ENCODE results near the gene CYBC1.

CYBC1 gene

DNA sequence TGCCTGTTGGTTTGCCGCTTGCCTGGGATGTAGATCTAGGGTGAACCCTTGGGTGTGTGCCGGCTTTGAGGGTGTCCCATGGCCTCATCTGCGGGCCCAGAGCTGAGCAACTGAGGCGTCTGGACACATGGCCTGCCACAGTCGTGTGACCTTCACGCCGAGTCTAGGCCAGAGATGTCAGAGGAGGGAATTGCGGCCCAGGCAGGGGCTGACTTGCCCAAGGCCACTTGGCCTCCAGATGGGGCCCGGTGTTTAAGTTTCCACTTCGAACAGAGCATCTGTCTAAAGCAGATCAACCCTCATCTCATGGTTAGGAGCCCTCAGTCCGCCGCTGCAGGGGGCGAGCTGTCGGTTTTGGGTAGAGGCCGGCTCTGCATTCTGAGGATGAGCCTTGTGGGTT, 41.0 kb upstream of the CYBC1 start:
- Histone ChIP-seq H3K4me1 (ENCODE audit: insufficient read depth, poor library complexity, severe bottlenecking) (peaks cover 24% of the 10 kb centered on the region), H3K9me3 (ENCODE audit: severe bottlenecking) (no peaks in the 10 kb centered on the region), H3K27ac (ENCODE audit: poor library complexity, severe bottlenecking) (no peak overlapping the region), H3K27me3 (ENCODE audit: insufficient read depth, poor library complexity, severe bottlenecking) (no peaks in the 10 kb centered on the region), H3K4me3 (ENCODE audit: severe bottlenecking) (no peak overlapping the region), H3K36me3 (ENCODE audit: low read depth) (no peaks in the 10 kb centered on the region)
- TF ChIP-seq, protein P1, sequence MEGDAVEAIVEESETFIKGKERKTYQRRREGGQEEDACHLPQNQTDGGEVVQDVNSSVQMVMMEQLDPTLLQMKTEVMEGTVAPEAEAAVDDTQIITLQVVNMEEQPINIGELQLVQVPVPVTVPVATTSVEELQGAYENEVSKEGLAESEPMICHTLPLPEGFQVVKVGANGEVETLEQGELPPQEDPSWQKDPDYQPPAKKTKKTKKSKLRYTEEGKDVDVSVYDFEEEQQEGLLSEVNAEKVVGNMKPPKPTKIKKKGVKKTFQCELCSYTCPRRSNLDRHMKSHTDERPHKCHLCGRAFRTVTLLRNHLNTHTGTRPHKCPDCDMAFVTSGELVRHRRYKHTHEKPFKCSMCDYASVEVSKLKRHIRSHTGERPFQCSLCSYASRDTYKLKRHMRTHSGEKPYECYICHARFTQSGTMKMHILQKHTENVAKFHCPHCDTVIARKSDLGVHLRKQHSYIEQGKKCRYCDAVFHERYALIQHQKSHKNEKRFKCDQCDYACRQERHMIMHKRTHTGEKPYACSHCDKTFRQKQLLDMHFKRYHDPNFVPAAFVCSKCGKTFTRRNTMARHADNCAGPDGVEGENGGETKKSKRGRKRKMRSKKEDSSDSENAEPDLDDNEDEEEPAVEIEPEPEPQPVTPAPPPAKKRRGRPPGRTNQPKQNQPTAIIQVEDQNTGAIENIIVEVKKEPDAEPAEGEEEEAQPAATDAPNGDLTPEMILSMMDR (IDR thresholded peaks at IDR 0.05; ENCODE audit: poor library complexity, severe bottlenecking), result no peak
- DNase-seq (ENCODE audit: low spot score), result no peak
- ATAC-seq (ENCODE audit: low read depth), result no peak

DNA sequence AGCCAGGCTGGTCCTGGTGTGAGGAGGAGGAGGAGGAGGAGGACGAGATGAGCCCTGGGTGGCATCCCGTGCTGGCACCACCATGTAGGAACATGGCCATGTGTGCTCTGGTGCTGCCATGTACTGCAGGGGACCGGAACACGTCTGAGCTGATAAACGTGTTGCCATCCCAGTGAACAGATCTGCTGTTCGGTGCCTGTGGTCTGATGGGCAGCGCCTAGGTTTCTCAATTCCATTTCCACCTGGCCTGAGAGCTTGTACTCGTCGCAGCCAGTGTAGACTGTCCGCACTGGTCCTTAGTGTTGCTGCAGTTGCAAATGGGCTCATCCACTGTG, 40.6 kb upstream of the CYBC1 start:
- H3K9me3 ChIP-seq (ENCODE audit: severe bottlenecking), result no peaks in the 10 kb centered on the region

DNA sequence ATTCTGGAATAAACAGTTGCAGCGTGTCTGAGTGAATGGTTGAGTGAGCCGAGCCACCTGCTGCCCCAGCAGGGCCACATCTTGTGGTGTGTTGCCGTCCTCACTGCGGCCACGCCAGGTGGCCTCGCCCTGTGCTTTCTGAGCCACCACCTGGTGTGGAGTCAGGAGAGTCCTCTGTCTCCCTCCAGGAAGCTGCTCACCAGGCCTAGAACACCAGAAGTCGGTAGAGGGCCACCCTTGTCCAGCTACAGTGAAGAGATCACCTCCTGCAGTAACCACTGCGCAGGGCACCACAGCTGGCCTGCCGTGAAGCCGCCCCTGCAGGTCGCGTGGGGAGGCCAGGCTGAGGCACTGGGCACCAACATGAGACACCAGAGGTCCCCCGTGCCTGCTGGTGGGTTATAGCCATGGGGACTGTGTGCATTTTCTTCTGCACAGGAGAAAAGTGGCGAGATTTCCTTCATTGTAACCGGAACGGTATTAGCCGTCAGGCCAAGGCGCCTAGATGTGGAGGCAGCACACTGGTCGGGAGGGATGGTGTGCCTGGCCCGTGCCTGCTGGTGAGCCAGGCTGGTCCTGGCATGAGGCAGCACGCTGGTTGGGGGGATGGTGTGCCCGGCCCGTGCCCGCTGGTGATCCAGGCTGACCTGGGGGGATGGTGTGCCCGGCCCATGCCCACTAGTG, 40.1 kb upstream of the CYBC1 start:
- peaks cover 15% of the 10 kb centered on the region for H3K4me1 ChIP-seq (ENCODE audit: insufficient read depth, poor library complexity, severe bottlenecking)
- TF ChIP-seq, protein P1 (IDR thresholded peaks at IDR 0.05; ENCODE audit: poor library complexity, severe bottlenecking), result no peak

More for the DNA sequence above, 40.6 kb upstream of the CYBC1 start:
- H3K27ac ChIP-seq (ENCODE audit: poor library complexity, severe bottlenecking), result no peak overlapping the region
- TF ChIP-seq, protein P1 (IDR thresholded peaks at IDR 0.05; ENCODE audit: poor library complexity, severe bottlenecking), result no peak
- no peak overlapping the region for H3K4me3 ChIP-seq (ENCODE audit: severe bottlenecking)
- no peaks in the 10 kb centered on the region for H3K27me3 ChIP-seq (ENCODE audit: insufficient read depth, poor library complexity, severe bottlenecking)
- no peaks in the 10 kb centered on the region for H3K36me3 ChIP-seq (ENCODE audit: low read depth)
- H3K4me1 ChIP-seq (ENCODE audit: insufficient read depth, poor library complexity, severe bottlenecking), result peaks cover 20% of the 10 kb centered on the region
- no peak for ATAC-seq (ENCODE audit: low read depth)
- DNase-seq (ENCODE audit: low spot score), result no peak

DNA sequence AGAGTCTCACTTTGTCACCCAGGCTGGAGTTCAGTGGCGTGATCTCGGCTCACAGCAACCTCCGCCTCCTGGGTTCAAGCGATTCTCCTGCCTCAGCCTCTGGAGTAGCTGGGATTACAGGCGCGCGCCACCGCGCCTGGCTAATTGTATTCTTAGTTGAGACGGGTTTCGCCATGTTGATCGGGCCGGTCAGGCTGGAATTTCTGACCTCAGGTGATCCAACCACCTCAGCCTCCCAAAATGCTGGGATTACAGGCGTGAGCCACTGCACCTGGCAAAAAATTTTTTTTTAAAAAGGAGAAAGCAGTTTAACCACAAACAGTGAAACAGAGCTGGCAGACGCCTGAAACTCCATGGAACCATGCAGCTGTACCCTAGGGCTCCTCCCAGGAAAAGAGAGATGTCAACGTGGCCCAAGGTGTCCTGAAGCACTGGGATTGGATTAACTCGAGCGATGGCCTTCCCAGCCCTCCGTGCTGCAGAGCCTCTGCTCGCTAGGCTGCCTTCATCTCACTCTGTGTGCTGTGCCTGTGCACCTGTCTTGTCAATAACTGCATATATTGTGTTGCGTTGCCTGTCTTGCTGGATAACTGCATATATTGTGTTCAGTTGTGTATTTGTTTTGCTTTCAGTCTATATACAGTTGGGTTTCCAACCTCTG, 39.4 kb upstream of the CYBC1 start:
- H3K36me3 ChIP-seq (ENCODE audit: low read depth), result 0 out of 2 replicates have a peak, but pooled peaks cover 3% of the 10 kb centered on the region
- H3K27me3 ChIP-seq (ENCODE audit: insufficient read depth, poor library complexity, severe bottlenecking), result no peaks in the 10 kb centered on the region
- H3K4me1 ChIP-seq (ENCODE audit: insufficient read depth, poor library complexity, severe bottlenecking), result peaks cover 11% of the 10 kb centered on the region
- no peak for ATAC-seq (ENCODE audit: low read depth)
- H3K4me3 ChIP-seq (ENCODE audit: severe bottlenecking), result no peak overlapping the region
- DNase-seq (ENCODE audit: low spot score), result no peak
- no peaks in the 10 kb centered on the region for H3K9me3 ChIP-seq (ENCODE audit: severe bottlenecking)
- TF ChIP-seq, protein P1 (IDR thresholded peaks at IDR 0.05; ENCODE audit: poor library complexity, severe bottlenecking), result no peak
- H3K27ac ChIP-seq (ENCODE audit: poor library complexity, severe bottlenecking), result no peak overlapping the region

More for the DNA sequence above, 40.1 kb upstream of the CYBC1 start:
- DNase-seq (ENCODE audit: low spot score), result no peak
- no peak for ATAC-seq (ENCODE audit: low read depth)
- Histone ChIP-seq H3K9me3 (ENCODE audit: severe bottlenecking) (no peaks in the 10 kb centered on the region), H3K4me3 (ENCODE audit: severe bottlenecking) (no peak overlapping the region), H3K36me3 (ENCODE audit: low read depth) (no peaks in the 10 kb centered on the region), H3K27ac (ENCODE audit: poor library complexity, severe bottlenecking) (no peak overlapping the region), H3K27me3 (ENCODE audit: insufficient read depth, poor library complexity, severe bottlenecking) (no peaks in the 10 kb centered on the region)

DNA sequence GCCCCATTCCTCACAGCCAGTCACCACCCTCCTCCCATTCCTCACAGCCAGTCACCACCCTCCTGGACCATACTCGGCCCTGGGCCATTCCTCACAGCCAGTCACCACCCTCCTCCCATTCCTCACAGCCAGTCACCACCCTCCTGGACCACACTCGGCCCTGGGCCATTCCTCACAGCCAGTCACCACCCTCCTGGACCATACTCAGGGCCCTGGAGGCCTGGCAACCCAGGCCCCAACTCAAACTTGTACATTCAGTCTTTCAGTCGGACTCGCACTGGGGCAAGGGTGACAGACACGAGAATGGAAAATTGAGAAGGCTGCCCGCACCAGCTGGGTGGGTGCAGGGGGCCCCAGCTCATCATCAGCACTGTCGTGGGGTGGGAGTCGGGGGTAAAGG, 38.6 kb upstream of the CYBC1 start:
- ATAC-seq (ENCODE audit: low read depth) (no peak), DNase-seq (ENCODE audit: low spot score) (no peak)
- Histone ChIP-seq H3K4me3 (ENCODE audit: severe bottlenecking) (no peak overlapping the region), H3K9me3 (ENCODE audit: severe bottlenecking) (no peaks in the 10 kb centered on the region), H3K27me3 (ENCODE audit: insufficient read depth, poor library complexity, severe bottlenecking) (no peaks in the 10 kb centered on the region), H3K36me3 (ENCODE audit: low read depth) (peaks cover 3% of the 10 kb centered on the region; the same call in 1 of the 2 replicates), H3K4me1 (ENCODE audit: insufficient read depth, poor library complexity, severe bottlenecking) (peaks cover 11% of the 10 kb centered on the region), H3K27ac (ENCODE audit: poor library complexity, severe bottlenecking) (no peak overlapping the region)
- TF ChIP-seq, protein P1 (IDR thresholded peaks at IDR 0.05; ENCODE audit: poor library complexity, severe bottlenecking), result no peak
